Keratinocyte (primary cell): ENCODE results near the gene RFX8. TPM values are rescaled to one million over a fixed set of nuclear protein-coding genes. Genes with fewer than 3 reads are reported as not detected.
A peak's percentile ranks its signal among the peaks of the same experiment; 100 is the strongest.

ENCODE experiments used
- DNase-seq: peaks from one replicate; pipeline ENCODE4 v3.0.0-alpha.2; 2011; ENCODE audit warnings: low read depth, missing footprints, low spot score
- FAIRE-seq: peaks from 2 replicates; lab custom pipeline; 2011; peaks lifted over from hg19 to GRCh38; lab: Jason Lieb, UNC
- H2AFZ ChIP-seq: 2 replicates; pipeline ENCODE4 v1.6.0; 2012; ENCODE audit warnings: low read length, control low read depth, inconsistent platforms; ENCODE audit not compliant: control insufficient read depth
- H3K27ac ChIP-seq: 2 replicates; pipeline ENCODE4 v1.5.1; 2011; ENCODE audit warnings: low read length; ENCODE audit not compliant: control insufficient read depth, insufficient read depth
- H3K27me3 ChIP-seq: 3 replicates; pipeline ENCODE4 v1.6.0; 2011; ENCODE audit warnings: low read length; ENCODE audit not compliant: control insufficient read depth, insufficient read depth; ENCODE audit errors: extremely low read depth
- H3K36me3 ChIP-seq, 2 experiments: 2 replicates in 1 of 2; 3 replicates in 1 of 2; pipeline ENCODE4 v1.5.1; 2011; ENCODE audit warnings: low read length in 2 of 2, mild to moderate bottlenecking in 1 of 2; ENCODE audit not compliant: control insufficient read depth in 2 of 2, insufficient read depth in 2 of 2; ENCODE audit errors: extremely low read depth in 1 of 2
- H3K4me1 ChIP-seq: 3 replicates; pipeline ENCODE4 v1.5.1; 2011; ENCODE audit warnings: low read length; ENCODE audit not compliant: control insufficient read depth, insufficient read depth; ENCODE audit errors: extremely low read depth
- H3K4me2 ChIP-seq: 3 replicates; pipeline ENCODE4 v1.6.0; 2011; ENCODE audit warnings: low read depth, low read length; ENCODE audit not compliant: control insufficient read depth, insufficient read depth; ENCODE audit errors: extremely low read depth
- H3K4me3 ChIP-seq, 3 experiments: fragments of 200-600 bp in 1 of 3; sonication (generic) in 1 of 3; 2 replicates in 2 of 3; 3 replicates in 1 of 3; pipeline ENCODE4 v1.5.1; 2011 to 2016; ENCODE audit warnings: low read length in 3 of 3, mild to moderate bottlenecking in 3 of 3, control low read depth in 2 of 3, inconsistent platforms in 1 of 3, low read depth in 1 of 3, mixed read lengths in 1 of 3, mixed run types in 1 of 3, moderate library complexity in 1 of 3; ENCODE audit not compliant: control insufficient read depth in 2 of 3, insufficient read depth in 2 of 3; ENCODE audit errors: extremely low read depth in 1 of 3
- H3K79me2 ChIP-seq: 2 replicates; pipeline ENCODE4 v1.6.0; 2012; ENCODE audit warnings: low read length; ENCODE audit not compliant: control insufficient read depth, insufficient read depth
- H3K9ac ChIP-seq: 3 replicates; pipeline ENCODE4 v1.6.0; 2011; ENCODE audit warnings: low read length; ENCODE audit not compliant: control insufficient read depth, insufficient read depth; ENCODE audit errors: extremely low read depth
- H3K9me1 ChIP-seq: 3 replicates; pipeline ENCODE4 v1.6.0; 2011; ENCODE audit warnings: low read length; ENCODE audit not compliant: control insufficient read depth, insufficient read depth; ENCODE audit errors: extremely low read depth
- H3K9me3 ChIP-seq: 2 replicates; pipeline ENCODE4 v1.5.1; 2012; ENCODE audit warnings: low read depth, low read length; ENCODE audit not compliant: control insufficient read depth
- H4K20me1 ChIP-seq: 3 replicates; pipeline ENCODE4 v1.6.0; 2011; ENCODE audit warnings: low read length; ENCODE audit not compliant: control insufficient read depth, insufficient read depth; ENCODE audit errors: extremely low read depth
- CTCF ChIP-seq, 3 experiments: IDR thresholded peaks in 1 of 3; conservative IDR thresholded peaks in 1 of 3; optimal IDR thresholded peaks in 1 of 3; 2 replicates in 2 of 3; 3 replicates in 1 of 3; pipeline versions ENCODE3 to v1.5.1; 2011; ENCODE audit warnings: low read length in 3 of 3, mild to moderate bottlenecking in 3 of 3, moderate library complexity in 2 of 3, control low read depth in 1 of 3, inconsistent platforms in 1 of 3; ENCODE audit not compliant: insufficient read depth in 2 of 3; ENCODE audit errors: extremely low read depth in 1 of 3
- EZH2 ChIP-seq: IDR thresholded peaks from one replicate; pipeline ENCODE4 v1.6.1; 2012; ENCODE audit warnings: inconsistent platforms, mild to moderate bottlenecking, low read length, moderate library complexity
- dilution Hi-C: fragments of 300-500 bp; cut with MboI; formaldehyde crosslinking; loops from one replicate; pipeline ENCODE4 v1.7.0; 2020; ENCODE audit warnings: low sequenced_read_pairs; ENCODE audit not compliant: extremely low pct_ligation_motif_present
- polyA plus RNA-seq, 5 experiments: library from polyadenylated mRNA; depleted of rRNA in 3 of 5; stranded (reverse) in 3 of 5; stranded (forward) in 1 of 5; unstranded in 1 of 5; fragments of >200 nt; gene quantifications; 1 replicate in 1 of 5; 2 replicates in 3 of 5; 3 replicates in 1 of 5; pipeline versions ENCODE4 v1.2.1 to v1.2.3, GENCODE V29; 2011 to 2012; ENCODE audit warnings: missing spikeins in 2 of 5, low read depth in 1 of 5, low replicate concordance in 1 of 5

Gene RFX8
- polyA plus RNA-seq, 1 donor (not counting 4 experiments of a cell fraction or from before 2014, with no cell fraction given), result 0.05 TPM

GRCh38 chr2:101516349-101516748 lies 41.4 kb upstream of the RFX8 start:
- DNase-seq (no peak), FAIRE-seq (no peak)
- Histone ChIP-seq H3K9ac (no peak overlapping the region), H3K4me3 (no peak overlapping the region), H3K36me3 (no peaks in the 10 kb centered on the region), H3K9me3 (peaks cover 8% of the 10 kb centered on the region), H2AFZ (no peak overlapping the region), H3K27me3 (no peaks in the 10 kb centered on the region), H3K27ac (peak overlapping the region; percentile 73), H3K4me1 (peaks cover 46% of the 10 kb centered on the region), H4K20me1 (no peaks in the 10 kb centered on the region), H3K4me2 (no peak overlapping the region), H3K79me2 (no peaks in the 10 kb centered on the region), H3K9me1 (no peaks in the 10 kb centered on the region)
- dilution Hi-C loops, result no loop called here
- TF ChIP-seq EZH2 (no peak), CTCF (optimal IDR thresholded peaks at IDR 0.05 in 1 of 3, IDR thresholded peaks at IDR 0.05 in 1 of 3, conservative IDR thresholded peaks at IDR 0.05 in 1 of 3; ENCODE audit: extremely low read depth in 1 of 3, insufficient read depth in 2 of 3, low read length in 3 of 3) (no peak)

GRCh38 chr2:101515477-101515876 lies 40.6 kb upstream of the RFX8 start:
- DNase-seq, result no peak
- H2AFZ ChIP-seq, result no peak overlapping the region

More at GRCh38 chr2:101515477-101515876, 40.6 kb upstream of the RFX8 start:
- no peak for TF ChIP-seq EZH2
- no peak for TF ChIP-seq CTCF (optimal IDR thresholded peaks at IDR 0.05 in 1 of 3, IDR thresholded peaks at IDR 0.05 in 1 of 3, conservative IDR thresholded peaks at IDR 0.05 in 1 of 3; ENCODE audit: extremely low read depth in 1 of 3, insufficient read depth in 2 of 3, low read length in 3 of 3)
- Histone ChIP-seq H4K20me1 (no peaks in the 10 kb centered on the region), H3K9ac (no peak overlapping the region), H3K79me2 (no peaks in the 10 kb centered on the region), H3K4me3 (no peak overlapping the region), H3K4me1 (peaks cover 43% of the 10 kb centered on the region), H3K36me3 (no peaks in the 10 kb centered on the region), H3K9me3 (peaks cover 8% of the 10 kb centered on the region), H3K4me2 (no peak overlapping the region), H3K27me3 (no peaks in the 10 kb centered on the region), H3K9me1 (no peaks in the 10 kb centered on the region), H3K27ac (no peak overlapping the region)
- dilution Hi-C loops, result no loop called here
- FAIRE-seq, result no peak
